Uterus (tissue), 2 donors: Measurements from ENCODE around the gene HEBP1.

ENCODE experiments used
- CTCF ChIP-seq, 4 experiments: fragments of 200-600 bp in 2 of 4; fragments of 450-650 bp in 2 of 4; sonication (generic) in 2 of 4; IDR thresholded peaks; one replicate each; pipeline ENCODE4 v1.5.1; 2016 to 2019; ENCODE audit warnings: antibody characterized with exemption in 4 of 4, mild to moderate bottlenecking in 2 of 4, moderate library complexity in 1 of 4
- POLR2A ChIP-seq, 2 donors: fragments of 450-650 bp; IDR thresholded peaks; one replicate each; pipeline ENCODE4 v1.6.1; 2016; ENCODE audit warnings: antibody characterized with exemption in 2 of 2, mild to moderate bottlenecking in 1 of 2, moderate library complexity in 1 of 2

- TF ChIP-seq CTCF (IDR thresholded peaks at IDR 0.05) (no peak), POLR2A (IDR thresholded peaks at IDR 0.05) (no peak)
Observed at GRCh38 chr12:12976366-12976765, 23.7 kb downstream of the HEBP1 start.
